ENCODE measurements around the gene PPP2R2B. TPM values are rescaled to one million over a fixed set of nuclear protein-coding genes. Genes with fewer than 3 reads are reported as not detected.
A peak's percentile ranks its signal among the peaks of the same experiment; 100 is the strongest.

The PPP2R2B gene
- total RNA-seq, 1 experiment from 2014 or later = 20.3 TPM

DNA sequence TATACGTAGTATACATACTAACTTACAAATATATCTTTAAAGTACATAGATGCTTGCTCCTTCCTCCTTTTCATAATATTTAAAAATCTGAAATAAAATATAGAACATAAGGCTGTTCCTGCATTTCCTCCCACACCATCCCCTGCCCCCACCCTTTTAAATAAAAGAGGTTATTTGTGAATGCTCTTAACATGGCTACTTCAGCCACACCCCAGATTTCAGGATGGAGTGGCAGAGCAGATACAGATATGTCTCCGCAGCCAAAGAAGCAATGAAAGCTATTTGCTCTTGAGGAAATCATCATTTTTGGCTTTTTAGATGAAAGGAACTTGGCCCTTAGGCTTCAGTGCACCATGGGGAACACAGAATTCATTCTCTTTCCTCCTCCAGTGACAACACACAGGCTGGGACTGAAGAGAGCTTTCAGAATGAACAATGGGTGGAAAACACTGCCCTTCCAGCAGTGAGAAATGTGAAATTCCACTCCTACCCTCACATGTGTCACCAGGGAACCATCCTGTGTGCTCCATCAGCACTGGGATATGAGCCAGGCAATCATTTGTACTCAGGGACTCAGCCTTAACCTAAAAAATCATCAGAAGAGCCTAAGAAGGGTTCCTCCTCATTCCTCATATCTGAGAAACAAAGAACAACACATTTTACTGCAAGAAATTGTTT, 134.3 kb downstream of the PPP2R2B start:
- Mint-ChIP-seq H3K4me3 (no peak overlapping the region), H3K27ac (0 out of 2 replicates have a peak overlapping the region, but pooled peaks have one; percentile 5), H3K36me3 (peaks cover 11% of the 10 kb centered on the region), H3K27me3 (ENCODE audit: low read depth) (no peaks in the 10 kb centered on the region), H3K4me1 (peaks cover 18% of the 10 kb centered on the region), H3K9me3 (peaks cover 12% of the 10 kb centered on the region)
- DNase-seq (ENCODE audit: low spot score) = no peak
- peak; percentile 46 for ATAC-seq
- ChIA-PET CTCF (interaction anchor here (0.6 to 0.7 kb wide), 2 partner anchors 11 to 166 kb away, joined by 3 to 4 read pairs; no protein-coding TSS in a partner anchor), POLR2A (no interaction called here)
- TF ChIP-seq, protein P1, sequence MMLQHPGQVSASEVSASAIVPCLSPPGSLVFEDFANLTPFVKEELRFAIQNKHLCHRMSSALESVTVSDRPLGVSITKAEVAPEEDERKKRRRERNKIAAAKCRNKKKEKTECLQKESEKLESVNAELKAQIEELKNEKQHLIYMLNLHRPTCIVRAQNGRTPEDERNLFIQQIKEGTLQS (CRISPR knock-in tag; conservative IDR thresholded peaks at IDR 0.05) = no peak
- TF ChIP-seq AR (CRISPR knock-in tag; IDR thresholded peaks at IDR 0.05) = no peak
- TF ChIP-seq MAX (CRISPR knock-in tag; IDR thresholded peaks at IDR 0.05) = no peak
- TF ChIP-seq GRHL2 (CRISPR knock-in tag; IDR thresholded peaks at IDR 0.05; ENCODE audit: insufficient replicate concordance, severe bottlenecking) = no peak
- no peak for TF ChIP-seq KAT7 (CRISPR knock-in tag; IDR thresholded peaks at IDR 0.05; ENCODE audit: borderline replicate concordance)
- TF ChIP-seq USF1 (CRISPR knock-in tag; IDR thresholded peaks at IDR 0.05) = no peak
- no peak for TF ChIP-seq SMAD4 (CRISPR knock-in tag; IDR thresholded peaks at IDR 0.05)
- no peak for TF ChIP-seq PREB (CRISPR knock-in tag; IDR thresholded peaks at IDR 0.05; ENCODE audit: borderline replicate concordance)
- no peak for TF ChIP-seq MXD4 (CRISPR knock-in tag; IDR thresholded peaks at IDR 0.05; ENCODE audit: borderline replicate concordance)
- TF ChIP-seq ZNF317 (CRISPR knock-in tag; IDR thresholded peaks at IDR 0.05; ENCODE audit: borderline replicate concordance, low read depth) = no peak
- TF ChIP-seq, protein P2, sequence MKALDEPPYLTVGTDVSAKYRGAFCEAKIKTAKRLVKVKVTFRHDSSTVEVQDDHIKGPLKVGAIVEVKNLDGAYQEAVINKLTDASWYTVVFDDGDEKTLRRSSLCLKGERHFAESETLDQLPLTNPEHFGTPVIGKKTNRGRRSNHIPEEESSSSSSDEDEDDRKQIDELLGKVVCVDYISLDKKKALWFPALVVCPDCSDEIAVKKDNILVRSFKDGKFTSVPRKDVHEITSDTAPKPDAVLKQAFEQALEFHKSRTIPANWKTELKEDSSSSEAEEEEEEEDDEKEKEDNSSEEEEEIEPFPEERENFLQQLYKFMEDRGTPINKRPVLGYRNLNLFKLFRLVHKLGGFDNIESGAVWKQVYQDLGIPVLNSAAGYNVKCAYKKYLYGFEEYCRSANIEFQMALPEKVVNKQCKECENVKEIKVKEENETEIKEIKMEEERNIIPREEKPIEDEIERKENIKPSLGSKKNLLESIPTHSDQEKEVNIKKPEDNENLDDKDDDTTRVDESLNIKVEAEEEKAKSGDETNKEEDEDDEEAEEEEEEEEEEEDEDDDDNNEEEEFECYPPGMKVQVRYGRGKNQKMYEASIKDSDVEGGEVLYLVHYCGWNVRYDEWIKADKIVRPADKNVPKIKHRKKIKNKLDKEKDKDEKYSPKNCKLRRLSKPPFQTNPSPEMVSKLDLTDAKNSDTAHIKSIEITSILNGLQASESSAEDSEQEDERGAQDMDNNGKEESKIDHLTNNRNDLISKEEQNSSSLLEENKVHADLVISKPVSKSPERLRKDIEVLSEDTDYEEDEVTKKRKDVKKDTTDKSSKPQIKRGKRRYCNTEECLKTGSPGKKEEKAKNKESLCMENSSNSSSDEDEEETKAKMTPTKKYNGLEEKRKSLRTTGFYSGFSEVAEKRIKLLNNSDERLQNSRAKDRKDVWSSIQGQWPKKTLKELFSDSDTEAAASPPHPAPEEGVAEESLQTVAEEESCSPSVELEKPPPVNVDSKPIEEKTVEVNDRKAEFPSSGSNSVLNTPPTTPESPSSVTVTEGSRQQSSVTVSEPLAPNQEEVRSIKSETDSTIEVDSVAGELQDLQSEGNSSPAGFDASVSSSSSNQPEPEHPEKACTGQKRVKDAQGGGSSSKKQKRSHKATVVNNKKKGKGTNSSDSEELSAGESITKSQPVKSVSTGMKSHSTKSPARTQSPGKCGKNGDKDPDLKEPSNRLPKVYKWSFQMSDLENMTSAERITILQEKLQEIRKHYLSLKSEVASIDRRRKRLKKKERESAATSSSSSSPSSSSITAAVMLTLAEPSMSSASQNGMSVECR (CRISPR knock-in tag; IDR thresholded peaks at IDR 0.05; ENCODE audit: borderline replicate concordance) = no peak
- TF ChIP-seq ESRRA (CRISPR knock-in tag; IDR thresholded peaks at IDR 0.05; ENCODE audit: borderline replicate concordance) = no peak
- TF ChIP-seq NFATC4 (CRISPR knock-in tag; IDR thresholded peaks at IDR 0.05) = no peak
